Measurements from ENCODE around the gene OLFML2B. TPM values are rescaled to one million over a fixed set of nuclear protein-coding genes. Genes with fewer than 3 reads are reported as not detected.

The OLFML2B gene
- total RNA-seq, 1 donor from 2014 or later, result 1.7 TPM

DNA sequence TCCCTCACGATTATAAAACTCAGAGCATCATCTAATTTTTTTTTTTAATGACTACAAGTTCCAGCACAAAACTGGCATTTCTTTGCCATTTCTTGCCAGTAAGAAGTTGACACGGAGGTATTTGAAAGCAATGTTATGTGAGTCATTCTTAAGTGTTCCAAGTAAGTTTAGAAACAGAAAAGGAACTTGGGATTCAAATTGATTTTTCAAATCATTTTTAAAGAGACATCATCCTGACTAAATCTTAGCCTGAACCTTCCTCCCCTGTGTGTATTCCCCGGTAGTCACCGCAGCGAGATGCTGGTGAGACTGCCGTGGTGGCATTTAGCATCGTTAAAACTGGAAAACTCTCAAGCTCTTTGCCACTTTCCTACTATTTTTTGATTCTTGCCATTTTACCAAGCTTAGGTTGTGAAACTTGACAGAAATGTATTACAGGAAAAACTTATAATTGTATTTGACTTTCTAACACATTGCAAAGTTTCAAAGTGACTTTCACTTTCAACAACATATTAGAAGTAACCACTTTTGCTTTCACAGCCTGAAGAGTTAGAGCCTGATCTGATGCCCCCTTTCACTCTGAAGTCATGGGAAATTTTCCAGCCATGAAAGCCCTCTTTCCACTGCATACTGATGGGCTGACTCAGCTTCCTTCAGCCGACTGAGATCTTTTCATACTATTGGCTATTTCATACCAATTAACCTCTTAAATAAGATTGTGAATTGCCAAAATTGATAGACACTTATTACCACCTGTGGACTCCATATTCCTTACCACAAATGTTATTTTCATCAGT lies 61.4 kb downstream of the OLFML2B start:
- H3K4me3 ChIP-seq (ENCODE audit: low read depth, low read length), result no peak overlapping the region
- TF ChIP-seq, protein P1, sequence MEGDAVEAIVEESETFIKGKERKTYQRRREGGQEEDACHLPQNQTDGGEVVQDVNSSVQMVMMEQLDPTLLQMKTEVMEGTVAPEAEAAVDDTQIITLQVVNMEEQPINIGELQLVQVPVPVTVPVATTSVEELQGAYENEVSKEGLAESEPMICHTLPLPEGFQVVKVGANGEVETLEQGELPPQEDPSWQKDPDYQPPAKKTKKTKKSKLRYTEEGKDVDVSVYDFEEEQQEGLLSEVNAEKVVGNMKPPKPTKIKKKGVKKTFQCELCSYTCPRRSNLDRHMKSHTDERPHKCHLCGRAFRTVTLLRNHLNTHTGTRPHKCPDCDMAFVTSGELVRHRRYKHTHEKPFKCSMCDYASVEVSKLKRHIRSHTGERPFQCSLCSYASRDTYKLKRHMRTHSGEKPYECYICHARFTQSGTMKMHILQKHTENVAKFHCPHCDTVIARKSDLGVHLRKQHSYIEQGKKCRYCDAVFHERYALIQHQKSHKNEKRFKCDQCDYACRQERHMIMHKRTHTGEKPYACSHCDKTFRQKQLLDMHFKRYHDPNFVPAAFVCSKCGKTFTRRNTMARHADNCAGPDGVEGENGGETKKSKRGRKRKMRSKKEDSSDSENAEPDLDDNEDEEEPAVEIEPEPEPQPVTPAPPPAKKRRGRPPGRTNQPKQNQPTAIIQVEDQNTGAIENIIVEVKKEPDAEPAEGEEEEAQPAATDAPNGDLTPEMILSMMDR (conservative IDR thresholded peaks at IDR 0.05; ENCODE audit: low read depth, low read length), result no peak
- DNase-seq (ENCODE audit: low read depth), result peak; percentile 79

DNA sequence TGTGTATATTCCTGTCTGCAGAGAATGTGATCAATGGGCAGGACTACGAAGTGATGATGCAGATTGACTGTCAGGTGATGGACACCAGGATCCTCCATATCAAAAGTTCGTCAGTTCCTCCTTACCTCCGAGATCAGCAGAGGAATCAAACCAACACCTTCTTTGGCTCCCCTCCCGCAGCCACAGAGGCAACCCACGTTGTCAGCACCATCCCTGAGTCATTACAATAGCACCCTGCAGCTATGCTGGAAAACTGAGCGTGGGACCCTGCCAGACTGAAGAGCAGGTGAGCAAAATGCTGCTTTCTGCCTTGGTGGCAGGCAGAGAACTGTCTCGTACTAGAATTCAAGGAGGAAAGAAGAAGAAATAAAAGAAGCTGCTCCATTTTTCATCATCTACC lies 65.2 kb downstream of the OLFML2B start:
- TF ChIP-seq, protein P1 (conservative IDR thresholded peaks at IDR 0.05; ENCODE audit: low read depth, low read length), result no peak
- DNase-seq (ENCODE audit: low read depth), result no peak
- H3K4me3 ChIP-seq (ENCODE audit: low read depth, low read length), result no peak overlapping the region

DNA sequence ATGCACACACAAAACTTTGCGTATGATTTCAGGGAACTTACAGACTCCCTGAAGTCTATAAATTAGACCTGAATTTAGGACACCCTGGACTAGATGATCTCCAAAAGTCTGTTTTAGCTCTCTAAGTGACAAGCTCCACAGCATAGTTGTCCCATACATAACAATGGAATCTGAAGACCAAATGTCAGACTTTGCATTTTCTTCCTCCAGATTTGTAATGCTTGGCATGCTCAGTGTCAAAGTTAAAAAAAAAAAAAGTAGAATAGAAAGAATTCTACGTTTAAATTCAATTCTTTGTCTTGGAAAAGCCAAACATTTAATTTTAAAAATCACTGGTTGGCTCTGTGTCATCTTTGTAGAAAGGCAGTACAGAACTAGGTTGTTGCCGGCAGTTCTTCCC lies 66.7 kb downstream of the OLFML2B start:
- TF ChIP-seq, protein P1 (conservative IDR thresholded peaks at IDR 0.05; ENCODE audit: low read depth, low read length), result no peak
- DNase-seq (ENCODE audit: low read depth), result no peak
- no peak overlapping the region for H3K4me3 ChIP-seq (ENCODE audit: low read depth, low read length)

DNA sequence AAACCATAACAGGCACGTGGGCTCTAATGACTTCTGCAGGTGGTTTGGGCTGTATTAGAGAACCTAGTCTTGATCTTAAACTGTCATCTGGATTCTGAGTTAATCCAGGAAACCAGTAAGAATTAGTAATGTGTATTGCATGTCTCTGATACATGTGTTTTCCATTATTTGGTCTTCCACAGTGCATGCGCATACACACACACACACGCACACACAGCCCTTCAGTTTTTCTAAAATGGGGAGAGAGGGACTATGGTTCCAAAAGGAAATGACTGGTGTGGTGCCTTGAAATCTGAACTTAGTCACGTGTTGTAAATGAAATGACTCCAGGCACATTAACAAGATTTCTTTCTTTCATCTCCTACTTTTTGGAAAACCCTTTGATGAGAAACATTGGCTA lies 67.6 kb downstream of the OLFML2B start:
- H3K4me3 ChIP-seq (ENCODE audit: low read depth, low read length), result no peak overlapping the region
- no peak for DNase-seq (ENCODE audit: low read depth)
- TF ChIP-seq, protein P1 (conservative IDR thresholded peaks at IDR 0.05; ENCODE audit: low read depth, low read length), result no peak

DNA sequence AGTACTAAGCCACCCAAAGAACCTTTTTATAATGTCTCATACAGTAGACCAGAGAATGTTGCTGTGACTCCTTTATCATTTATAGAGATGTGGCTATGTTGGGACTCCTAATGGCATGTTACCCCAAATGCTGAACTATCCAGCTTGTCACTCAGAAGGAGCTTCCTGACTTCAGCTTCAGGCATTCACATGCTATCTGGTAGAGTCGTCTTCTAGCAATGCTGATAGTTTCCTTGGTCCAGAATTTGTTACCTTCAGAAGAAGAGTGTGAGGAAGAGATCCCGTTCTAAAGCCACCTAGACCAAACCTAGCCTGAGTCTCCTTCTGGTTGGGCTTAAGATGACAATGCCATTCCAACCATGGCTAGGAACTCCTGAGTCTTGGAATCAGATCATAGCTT lies 68.1 kb downstream of the OLFML2B start:
- TF ChIP-seq, protein P1 (conservative IDR thresholded peaks at IDR 0.05; ENCODE audit: low read depth, low read length), result no peak

DNA sequence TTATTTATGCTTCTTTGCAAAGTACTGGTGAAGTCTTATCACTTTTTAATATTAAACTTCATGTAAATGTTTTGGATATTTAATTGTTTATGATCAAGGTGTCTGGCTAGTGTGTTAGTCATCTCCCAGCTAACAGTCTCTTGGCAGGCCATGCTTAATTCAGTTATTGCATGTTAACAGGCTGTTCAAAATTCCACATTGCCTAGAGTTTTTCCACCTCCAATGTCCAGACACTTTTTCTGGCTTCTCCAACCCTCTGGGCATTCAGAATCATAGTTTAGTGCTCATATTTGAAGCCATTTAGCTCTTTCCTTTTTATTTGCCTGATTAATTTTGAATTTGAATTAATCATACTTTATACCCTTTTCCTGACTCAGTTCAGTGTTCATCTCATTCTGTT lies 69.2 kb downstream of the OLFML2B start:
- no peak overlapping the region for H3K4me3 ChIP-seq (ENCODE audit: low read depth, low read length)
- TF ChIP-seq, protein P1 (conservative IDR thresholded peaks at IDR 0.05; ENCODE audit: low read depth, low read length), result no peak
- DNase-seq (ENCODE audit: low read depth), result no peak

More for the DNA sequence above, 68.1 kb downstream of the OLFML2B start:
- no peak for DNase-seq (ENCODE audit: low read depth)
- H3K4me3 ChIP-seq (ENCODE audit: low read depth, low read length), result no peak overlapping the region

DNA sequence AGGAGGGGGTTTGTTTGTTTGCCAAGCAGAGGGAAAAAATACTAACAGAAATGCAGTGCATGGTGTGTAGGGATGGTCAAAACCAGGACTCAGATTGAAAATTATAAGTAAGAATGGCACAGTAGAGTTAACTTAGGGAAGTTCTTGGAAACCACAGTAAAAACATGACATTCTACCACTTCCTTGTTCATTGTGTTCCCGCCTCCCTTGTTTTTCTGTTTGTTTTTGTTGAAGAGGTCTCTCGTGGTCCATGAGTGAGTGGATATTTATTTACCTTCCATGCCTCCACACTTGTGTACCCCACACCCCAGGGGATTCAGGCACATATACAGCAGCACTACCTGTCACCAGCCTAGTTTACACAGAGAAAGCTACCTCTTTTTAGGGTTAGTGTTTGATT lies 69.6 kb downstream of the OLFML2B start:
- no peak overlapping the region for H3K4me3 ChIP-seq (ENCODE audit: low read depth, low read length)
- DNase-seq (ENCODE audit: low read depth), result no peak
- TF ChIP-seq, protein P1 (conservative IDR thresholded peaks at IDR 0.05; ENCODE audit: low read depth, low read length), result no peak
